Suppressor macrophage (primary cell): ENCODE data around the gene MYCBPAP.
A peak's percentile ranks its signal among the peaks of the same experiment; 100 is the strongest.

Source experiments
- DNase-seq, 4 experiments: peaks; one replicate each; pipeline ENCODE4 v3.0.0-alpha.2; 2020 to 2022

Gene MYCBPAP

DNA sequence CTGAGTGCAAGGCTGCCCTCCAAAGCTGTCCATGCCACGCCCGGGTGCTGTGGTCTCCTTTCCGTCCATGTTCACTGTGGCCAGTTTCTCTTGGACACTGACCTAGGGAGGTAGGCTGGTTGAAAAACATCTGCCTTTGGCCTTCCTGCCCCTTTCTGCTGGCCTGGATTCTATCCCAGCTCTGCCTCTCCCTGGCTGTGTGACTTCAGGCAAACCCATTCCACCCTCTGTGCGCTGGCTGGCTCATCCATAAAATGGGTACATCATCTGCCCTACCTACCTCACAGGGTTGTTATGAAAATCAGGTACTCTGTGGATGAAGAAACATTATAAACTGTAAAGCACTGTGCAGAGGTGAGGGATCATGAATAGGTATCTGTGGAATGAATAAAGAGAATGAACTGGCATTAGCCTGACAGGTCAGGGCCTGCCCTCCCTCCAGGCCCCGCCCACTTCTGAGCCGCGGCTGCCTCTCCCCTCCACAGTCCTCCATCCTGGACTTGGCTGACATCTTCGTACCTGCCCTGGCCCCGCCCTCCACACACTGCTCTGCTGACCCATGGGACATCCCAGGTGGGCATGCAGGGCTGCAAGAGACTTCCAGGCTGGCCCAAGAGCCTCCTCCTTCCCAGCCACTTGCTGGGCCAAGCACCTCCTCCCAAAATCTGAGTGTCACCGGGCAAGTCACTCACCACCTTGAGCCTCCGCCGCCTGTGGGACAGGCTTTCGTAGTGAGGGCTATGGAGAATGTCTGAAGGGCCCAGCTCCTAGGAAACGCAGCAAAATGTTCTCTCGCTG lies 31.7 kb downstream of the MYCBPAP start:
- no peak for DNase-seq

GRCh38 chr17:50540560-50541401 lies 32.5 kb downstream of the MYCBPAP start:
- no peak for DNase-seq

GRCh38 chr17:50541402-50541715 lies 33.1 kb downstream of the MYCBPAP start:
- no peak for DNase-seq

GRCh38 chr17:50541716-50542688 lies 33.8 kb downstream of the MYCBPAP start:
- peak; percentile 87 to 96 (median 92) for DNase-seq

DNA sequence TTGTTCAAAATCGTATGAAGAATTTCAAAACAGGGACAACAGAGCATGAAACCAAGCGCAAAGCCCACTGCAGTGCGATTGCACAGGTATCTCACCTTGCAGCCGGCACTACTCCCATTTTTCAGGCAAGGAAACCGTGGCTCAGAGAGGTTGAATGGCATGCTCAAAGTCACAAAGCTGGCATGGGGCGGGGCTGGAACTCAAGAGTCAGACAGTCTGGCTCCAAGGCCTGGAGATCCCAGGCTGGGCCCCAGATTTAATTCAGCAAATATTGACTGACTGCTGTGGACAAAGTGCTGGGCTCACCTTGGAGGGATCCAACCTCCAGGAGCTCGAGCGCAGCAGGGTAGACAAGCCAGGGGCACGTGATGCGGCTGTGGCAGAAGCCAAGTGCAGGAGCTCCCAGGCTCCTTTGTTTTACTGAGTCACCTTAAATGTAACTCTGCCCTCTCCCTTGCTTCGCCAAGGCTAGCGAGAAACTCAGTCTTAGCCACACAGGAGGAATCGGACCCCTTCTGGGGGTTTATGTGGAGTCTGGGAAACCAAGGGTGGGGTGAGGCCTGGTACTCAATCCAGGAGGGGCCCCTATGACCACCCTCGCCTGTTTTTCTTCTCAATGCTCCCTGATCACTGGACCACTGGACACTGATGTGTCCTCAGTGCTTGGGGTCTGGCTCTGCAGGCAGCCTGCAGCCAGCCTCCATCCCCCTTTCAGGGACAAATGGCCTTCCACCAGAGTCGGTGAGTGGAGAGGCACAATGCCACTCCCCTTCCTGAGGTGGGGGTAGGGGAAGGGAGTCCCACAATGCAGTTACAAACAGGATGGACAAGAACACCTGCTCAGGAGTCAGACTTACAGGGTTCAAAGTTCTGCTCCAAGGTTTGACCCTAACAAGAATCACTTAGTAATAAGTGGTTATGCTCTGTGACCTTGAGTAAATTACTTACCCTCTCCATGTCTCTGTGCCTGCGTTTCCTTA lies 34.8 kb downstream of the MYCBPAP start:
- DNase-seq = no peak

- peak; percentile 39 to 65 (median 62) for DNase-seq
These were observed 36.3 kb downstream of the MYCBPAP start for GRCh38 chr17:50544516-50544915.

DNA sequence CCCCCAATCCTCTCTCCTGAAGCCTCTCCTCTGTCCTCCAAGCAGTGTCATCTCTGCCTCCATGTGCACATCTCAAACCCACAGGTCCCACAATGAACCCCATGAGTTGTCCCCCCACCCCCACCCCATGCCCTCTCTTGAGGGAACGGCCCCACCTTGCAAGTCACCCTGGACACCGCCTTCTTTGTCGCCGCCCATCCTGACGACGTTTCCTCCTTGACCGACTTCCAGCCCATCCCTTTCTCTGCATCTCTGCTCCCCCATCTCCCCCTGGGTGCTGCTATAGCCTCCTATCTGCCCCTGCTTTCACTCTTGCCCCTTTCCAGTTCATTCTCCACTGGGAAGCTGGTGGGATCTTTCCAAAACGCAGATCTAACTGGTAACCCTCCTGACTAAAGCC lies 37.1 kb downstream of the MYCBPAP start:
- no peak for DNase-seq

DNA sequence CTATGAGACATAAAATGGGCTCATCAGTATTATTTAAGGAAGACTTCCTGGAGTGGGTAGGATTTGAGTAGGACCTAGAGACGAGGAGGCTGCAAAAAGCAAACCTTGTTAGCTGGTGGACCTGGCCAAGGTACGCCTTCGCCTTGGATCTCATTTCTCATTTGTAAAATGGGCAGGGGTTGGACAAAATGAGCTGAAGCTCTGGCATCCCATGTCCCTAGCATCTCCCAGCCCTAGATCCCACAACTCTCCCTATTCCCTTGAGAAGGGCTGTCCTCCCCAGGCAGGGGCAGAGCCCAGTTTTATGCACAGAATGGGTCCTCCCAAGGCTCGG lies 38.4 kb downstream of the MYCBPAP start:
- no peak for DNase-seq

- DNase-seq = peak; percentile 97 to 98 (median 97)
These were observed 38.9 kb downstream of the MYCBPAP start, which contains the start of gene SPATA20 for GRCh38 chr17:50547035-50547735. TSS of gene SPATA20 (plus strand) at chr17:50547174. CDS start at chr17:50547209, 35 bp downstream.

DNA sequence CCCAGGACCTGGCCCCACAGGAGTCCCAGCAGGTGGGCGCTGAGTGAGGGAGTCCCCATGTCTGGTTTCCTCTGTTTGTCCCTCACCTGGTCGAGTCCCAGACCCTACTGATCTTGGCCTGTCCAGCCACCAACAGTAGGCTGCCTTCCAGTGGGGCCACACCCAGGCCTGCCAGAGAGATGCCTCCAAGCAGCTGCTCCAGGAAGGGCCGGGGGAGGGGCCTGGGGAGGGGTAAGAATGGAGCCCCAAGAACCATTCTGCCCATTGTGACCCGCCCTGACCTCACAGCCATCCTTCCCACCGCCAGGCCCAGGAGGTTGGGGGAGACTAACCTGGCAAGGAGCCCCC lies 39.5 kb downstream of the MYCBPAP start:
- no peak for DNase-seq

- DNase-seq = no peak
These were observed 40.6 kb downstream of the MYCBPAP start for GRCh38 chr17:50548831-50549230.

DNA sequence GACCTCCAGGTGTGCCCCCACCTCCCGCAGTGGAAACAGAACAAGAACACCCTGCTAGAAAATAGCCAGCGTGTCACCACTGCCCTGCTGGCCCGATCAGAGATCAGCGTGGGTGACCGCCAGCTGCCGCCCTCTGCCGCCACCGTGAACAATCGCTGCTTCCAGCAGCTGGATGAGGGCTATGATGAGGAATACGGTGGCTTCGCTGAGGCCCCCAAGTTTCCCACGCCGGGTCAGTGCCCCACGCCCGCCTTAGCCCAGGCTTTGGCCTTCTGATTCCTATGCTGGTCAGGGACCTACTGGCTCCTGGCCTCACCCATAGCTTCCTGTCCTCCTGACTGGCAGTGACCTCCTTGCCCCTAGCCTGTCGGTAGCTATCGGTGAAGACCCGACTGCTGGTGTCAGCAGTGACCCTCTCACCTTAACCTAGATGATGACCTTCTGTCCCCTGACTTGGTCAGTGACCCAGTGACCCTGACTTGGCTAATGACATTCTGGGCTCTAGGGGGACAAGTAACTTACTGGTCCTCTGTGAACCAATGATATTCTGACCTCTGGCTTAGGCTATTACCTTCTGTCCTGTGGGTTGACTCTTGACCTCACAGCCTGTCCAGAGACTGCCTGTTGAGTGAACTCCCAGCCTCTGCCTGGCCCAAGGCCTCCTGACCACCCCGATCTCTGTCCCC lies 41.2 kb downstream of the MYCBPAP start:
- no peak for DNase-seq

DNA sequence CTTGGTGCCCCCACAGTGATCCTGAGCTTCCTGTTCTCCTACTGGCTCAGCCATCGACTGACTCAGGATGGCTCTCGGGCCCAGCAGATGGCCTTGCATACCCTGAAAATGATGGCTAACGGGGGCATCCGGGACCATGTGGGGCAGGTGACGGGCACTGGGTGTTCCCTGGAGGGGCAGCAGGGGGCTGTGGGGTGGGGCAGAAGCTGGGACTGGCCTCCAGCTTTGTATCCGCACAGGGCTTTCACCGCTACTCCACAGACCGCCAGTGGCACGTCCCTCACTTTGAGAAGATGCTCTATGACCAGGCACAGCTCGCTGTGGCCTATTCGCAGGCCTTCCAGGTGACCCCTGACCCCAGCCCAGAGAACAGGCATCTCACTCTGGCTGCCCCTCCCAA lies 41.7 kb downstream of the MYCBPAP start:
- DNase-seq = no peak

DNA sequence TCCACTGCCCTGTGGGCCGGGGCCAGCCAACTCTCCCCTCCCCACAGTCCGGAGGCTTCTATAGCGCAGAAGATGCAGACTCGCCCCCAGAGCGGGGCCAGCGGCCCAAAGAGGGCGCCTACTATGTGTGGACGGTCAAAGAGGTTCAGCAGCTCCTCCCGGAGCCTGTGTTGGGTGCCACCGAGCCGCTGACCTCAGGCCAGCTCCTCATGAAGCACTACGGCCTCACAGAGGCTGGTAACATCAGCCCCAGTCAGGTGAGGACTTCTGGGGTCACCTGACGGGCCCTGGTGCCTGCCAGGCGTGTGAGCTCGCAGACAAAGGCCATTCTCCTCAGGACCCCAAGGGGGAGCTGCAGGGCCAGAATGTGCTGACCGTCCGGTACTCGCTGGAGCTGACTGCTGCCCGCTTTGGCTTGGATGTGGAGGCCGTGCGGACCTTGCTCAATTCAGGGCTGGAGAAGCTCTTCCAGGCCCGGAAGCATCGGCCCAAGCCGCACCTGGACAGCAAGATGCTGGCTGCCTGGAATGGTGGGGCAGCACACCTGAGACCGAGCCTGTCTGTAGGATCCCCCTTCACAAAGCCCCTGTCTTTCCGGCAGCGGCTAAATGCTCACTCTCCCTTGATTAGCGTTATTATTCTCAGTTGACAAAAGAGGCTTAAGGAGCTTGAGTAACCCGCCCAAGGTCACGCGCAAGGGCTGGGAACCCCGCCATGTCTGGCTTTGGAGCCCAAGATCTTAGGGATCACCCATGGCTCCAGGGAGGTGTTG lies 42.6 kb downstream of the MYCBPAP start:
- DNase-seq = peak; percentile 72 to 85 (median 78)

- no peak for DNase-seq
These were observed 43.2 kb downstream of the MYCBPAP start for GRCh38 chr17:50551433-50551815.

DNA sequence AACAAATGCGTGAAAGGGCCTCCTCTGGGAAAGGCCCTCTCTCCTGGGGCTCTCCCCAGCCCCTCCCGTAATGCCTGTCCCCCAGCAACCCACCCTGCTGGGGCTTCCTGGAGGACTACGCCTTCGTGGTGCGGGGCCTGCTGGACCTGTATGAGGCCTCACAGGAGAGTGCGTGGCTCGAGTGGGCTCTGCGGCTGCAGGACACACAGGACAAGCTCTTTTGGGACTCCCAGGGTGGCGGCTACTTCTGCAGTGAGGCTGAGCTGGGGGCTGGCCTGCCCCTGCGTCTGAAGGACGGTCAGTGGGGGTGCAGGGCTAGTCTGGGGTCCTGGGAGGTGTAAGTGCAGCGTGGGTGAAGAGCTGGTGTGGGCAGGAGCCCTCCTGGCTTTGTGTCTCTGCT lies 43.6 kb downstream of the MYCBPAP start:
- no peak for DNase-seq

DNA sequence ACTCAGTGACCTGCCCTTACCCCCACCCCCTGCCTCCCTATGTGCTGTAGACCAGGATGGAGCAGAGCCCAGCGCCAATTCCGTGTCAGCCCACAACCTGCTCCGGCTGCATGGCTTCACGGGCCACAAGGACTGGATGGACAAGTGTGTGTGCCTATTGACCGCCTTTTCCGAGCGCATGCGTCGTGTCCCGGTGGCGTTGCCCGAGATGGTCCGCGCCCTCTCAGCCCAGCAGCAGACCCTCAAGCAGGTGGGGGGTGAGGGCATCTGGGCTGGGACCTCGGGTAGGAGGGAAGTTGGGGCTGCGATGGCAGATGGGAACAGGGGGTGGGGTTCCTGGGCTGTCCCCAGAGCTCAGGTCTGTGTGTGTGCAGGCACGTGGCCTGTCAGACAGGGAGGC lies 46.0 kb downstream of the MYCBPAP start:
- DNase-seq = no peak

- no peak for DNase-seq
These were observed 48.6 kb downstream of the MYCBPAP start for GRCh38 chr17:50556803-50557202.

GRCh38 chr17:50557630-50558029 lies 49.4 kb downstream of the MYCBPAP start:
- DNase-seq = no peak

DNA sequence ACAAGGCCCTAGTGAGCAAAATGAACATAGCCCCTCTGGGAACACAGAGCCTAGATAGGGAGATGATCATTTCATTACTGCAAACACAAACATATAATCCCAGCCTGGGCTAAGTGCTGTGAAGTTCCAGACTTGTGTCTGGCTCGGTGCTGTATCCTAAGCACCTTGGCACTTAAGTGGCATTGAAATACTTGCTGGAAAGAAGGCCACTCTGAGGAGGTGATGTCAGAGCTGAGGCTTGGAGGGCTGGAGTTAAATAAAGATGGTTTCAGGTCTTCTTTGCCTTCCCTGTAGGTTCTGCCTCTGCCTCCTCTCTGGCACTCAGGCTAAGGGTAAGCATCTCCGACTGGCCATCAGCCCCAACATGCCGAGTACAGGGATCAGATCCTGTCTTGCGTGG lies 49.9 kb downstream of the MYCBPAP start:
- DNase-seq = no peak
